ENCODE data around the gene TAF8.
A peak's percentile ranks its signal among the peaks of the same experiment; 100 is the strongest.

The TAF8 gene

DNA sequence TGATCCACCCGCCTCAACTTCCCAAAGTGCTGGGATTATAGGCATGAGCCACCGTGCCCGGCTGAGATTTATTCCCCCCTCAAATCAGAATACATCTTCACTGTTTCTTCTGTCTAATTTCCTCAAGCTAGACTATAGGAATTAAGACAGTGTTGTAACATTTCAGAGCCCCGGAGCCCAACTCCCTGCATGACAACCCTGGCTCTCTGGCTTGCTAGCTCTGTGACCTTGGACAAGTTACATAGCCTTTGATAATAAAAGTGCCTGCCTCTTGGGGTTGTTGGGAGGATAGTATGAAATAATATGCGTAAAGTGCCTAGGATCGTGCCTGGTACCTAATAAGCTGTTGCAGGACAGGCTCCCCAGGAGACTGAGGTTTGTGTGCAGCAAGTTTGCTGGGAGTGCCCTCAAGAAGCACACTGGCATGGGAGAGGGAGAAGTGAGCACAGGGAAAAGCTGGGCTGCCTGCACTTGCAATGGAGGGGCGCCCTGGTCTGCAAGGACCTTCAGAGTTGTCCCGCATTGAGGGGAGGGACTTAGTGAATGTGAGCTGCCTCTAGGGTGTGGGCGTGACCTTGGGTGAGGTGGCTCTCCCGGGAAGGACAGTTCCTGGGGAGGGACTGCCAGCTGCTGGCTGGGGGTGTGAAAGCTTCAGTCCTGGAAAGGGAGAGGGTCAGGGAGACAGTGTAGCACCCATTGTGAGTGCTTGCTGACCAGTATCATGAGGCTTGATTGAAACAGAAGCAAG, 43.4 kb downstream of the TAF8 start:
- DNase-seq (ENCODE audit: insufficient read length, low spot score): no peak
- no peak for FAIRE-seq

GRCh38 chr6:42095094-42095493, 44.8 kb downstream of the TAF8 start:
- DNase-seq (ENCODE audit: insufficient read length, low spot score) (no peak), FAIRE-seq (no peak)

GRCh38 chr6:42095776-42096541, 45.6 kb downstream of the TAF8 start:
- DNase-seq (ENCODE audit: insufficient read length, low spot score) (no peak), FAIRE-seq (no peak)

DNA sequence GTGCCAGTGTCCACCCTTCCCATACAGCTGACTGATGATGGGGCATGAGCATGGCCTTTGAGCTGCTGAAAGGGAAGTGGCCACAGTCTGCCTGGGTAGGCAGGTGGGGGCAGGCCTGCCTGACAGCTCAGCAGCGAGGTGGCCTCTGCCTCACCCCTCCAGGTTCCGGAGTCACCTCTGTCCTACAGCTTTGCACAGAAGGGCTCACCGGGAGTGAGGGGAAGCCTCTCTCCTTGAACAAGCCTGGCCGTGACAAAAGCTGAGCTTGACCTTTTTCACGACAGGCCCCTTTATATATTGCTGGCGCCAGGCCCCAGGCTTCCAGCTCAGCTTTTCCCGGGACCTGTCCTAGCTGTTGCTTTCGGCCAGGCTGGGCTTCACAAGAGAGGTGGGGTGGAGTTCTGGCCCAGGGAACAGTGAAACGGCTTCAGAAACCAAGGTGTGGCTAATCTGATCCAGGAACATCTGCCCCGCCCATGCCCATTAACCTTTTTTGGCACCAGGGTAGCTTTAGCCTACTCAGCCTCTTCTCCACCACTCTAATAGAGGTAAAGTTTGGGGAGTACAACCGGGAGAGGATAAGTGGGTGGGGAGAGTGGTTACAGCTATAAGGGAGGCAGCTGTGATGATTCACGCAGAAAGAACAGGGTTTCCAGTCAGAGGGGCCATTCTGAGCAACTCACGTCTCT, 49.2 kb downstream of the TAF8 start:
- DNase-seq (ENCODE audit: insufficient read length, low spot score) (no peak), FAIRE-seq (no peak)

DNA sequence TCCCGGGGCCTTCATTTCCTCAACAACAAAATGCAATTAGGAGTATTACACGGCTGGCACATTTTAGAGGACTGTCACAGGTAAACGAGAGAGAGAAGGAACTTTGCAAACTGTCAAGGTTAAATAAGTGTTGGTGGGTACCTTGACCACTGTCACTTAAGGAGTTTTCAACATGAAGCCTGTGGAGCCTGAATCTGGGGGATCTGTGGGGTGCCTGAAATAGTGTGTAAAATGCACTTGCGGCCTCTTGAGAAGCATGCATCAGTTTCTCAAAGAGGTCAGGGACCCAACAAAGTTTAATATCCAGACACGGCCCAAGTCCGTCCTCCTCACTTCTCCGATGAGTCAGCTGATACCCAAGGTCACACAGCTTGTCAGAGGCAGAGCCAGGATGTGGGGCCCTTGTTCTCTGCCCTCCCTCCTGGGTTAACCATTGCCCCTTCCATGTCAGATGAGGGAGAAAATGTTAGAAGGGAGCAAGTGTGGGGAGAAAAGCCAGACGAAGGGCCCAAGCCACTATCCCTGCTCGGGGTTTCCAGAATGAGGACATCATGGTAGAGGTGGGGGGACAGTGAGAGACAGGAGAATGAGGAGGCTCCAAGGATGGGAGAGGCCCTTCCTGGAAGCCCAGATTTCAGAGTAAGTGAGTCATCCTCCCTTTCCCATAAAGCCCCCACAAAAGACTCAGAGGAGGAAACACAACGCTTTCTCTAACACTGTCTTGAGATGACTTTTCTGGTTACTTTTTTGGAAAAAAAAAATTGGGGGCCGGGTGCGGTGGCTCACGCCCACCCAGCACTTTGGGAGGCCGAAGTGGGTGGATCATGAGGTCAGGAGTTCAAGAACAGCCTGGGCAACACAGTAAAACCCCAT, 49.9 kb downstream of the TAF8 start:
- DNase-seq (ENCODE audit: insufficient read length, low spot score) (no peak), FAIRE-seq (no peak)

GRCh38 chr6:42101186-42101657, 50.9 kb downstream of the TAF8 start:
- FAIRE-seq: no peak
- DNase-seq (ENCODE audit: insufficient read length, low spot score): no peak

- no peak for DNase-seq (ENCODE audit: insufficient read length, low spot score)
- no peak for FAIRE-seq
Measured at GRCh38 chr6:42103216-42103615, 52.9 kb downstream of the TAF8 start.

- no peak for DNase-seq (ENCODE audit: insufficient read length, low spot score)
- no peak for FAIRE-seq
Measured at GRCh38 chr6:42103753-42104094, 53.4 kb downstream of the TAF8 start.

DNA sequence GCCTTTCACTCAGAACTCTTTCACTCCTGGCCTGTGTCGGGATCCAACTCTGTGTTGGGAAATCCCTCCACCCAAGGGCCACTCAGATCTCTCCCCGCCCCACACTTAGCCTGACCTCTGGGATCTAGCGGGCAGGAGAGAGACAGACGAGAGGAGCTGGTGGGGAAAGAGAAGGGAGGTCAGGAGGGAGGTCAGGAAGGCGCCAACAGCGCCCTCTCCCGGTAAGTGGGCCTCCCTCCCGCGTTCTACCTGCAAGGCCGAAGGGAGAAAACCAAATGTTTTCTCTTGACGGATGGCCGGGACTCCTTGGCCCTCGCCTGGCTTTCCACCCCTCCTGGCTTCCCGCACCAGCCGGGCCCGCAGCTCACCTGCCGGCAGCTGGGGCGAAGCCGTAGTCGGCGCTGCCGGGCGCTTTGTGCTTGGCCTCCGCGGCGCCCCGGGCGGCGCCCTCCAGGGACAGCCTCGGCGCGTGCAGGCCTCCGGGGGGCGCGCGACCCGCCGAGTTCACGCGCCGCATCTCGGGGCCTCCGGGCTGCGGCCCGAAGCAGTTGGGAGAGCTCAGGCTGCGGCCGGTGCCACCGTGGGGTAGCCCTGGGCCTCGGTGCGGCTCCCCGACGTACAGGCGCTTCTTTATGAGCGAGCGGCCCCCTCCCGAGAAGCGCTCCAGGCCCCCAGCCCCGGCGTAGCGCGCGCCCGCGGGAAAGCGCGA, 53.9 kb downstream of the TAF8 start:
- DNase-seq (ENCODE audit: insufficient read length, low spot score) (peak; percentile 90), FAIRE-seq (peak; percentile 44)

- no peak for FAIRE-seq
- DNase-seq (ENCODE audit: insufficient read length, low spot score): no peak
Measured at GRCh38 chr6:42104804-42105125, 54.4 kb downstream of the TAF8 start.

- DNase-seq (ENCODE audit: insufficient read length, low spot score): no peak
- FAIRE-seq: no peak
Measured at GRCh38 chr6:42105156-42105648, 54.9 kb downstream of the TAF8 start.

- FAIRE-seq (no peak), DNase-seq (ENCODE audit: insufficient read length, low spot score) (no peak)
Measured at GRCh38 chr6:42105709-42106108, 55.4 kb downstream of the TAF8 start.

- FAIRE-seq: no peak
- no peak for DNase-seq (ENCODE audit: insufficient read length, low spot score)
Measured at GRCh38 chr6:42106112-42107023, 56.0 kb downstream of the TAF8 start.

GRCh38 chr6:42108071-42108470, 57.7 kb downstream of the TAF8 start:
- FAIRE-seq (no peak), DNase-seq (ENCODE audit: insufficient read length, low spot score) (no peak)

GRCh38 chr6:42110683-42111082, 60.4 kb downstream of the TAF8 start:
- FAIRE-seq (no peak), DNase-seq (ENCODE audit: insufficient read length, low spot score) (no peak)

GRCh38 chr6:42112351-42112750, 62.0 kb downstream of the TAF8 start:
- DNase-seq (ENCODE audit: insufficient read length, low spot score) (no peak), FAIRE-seq (no peak)

DNA sequence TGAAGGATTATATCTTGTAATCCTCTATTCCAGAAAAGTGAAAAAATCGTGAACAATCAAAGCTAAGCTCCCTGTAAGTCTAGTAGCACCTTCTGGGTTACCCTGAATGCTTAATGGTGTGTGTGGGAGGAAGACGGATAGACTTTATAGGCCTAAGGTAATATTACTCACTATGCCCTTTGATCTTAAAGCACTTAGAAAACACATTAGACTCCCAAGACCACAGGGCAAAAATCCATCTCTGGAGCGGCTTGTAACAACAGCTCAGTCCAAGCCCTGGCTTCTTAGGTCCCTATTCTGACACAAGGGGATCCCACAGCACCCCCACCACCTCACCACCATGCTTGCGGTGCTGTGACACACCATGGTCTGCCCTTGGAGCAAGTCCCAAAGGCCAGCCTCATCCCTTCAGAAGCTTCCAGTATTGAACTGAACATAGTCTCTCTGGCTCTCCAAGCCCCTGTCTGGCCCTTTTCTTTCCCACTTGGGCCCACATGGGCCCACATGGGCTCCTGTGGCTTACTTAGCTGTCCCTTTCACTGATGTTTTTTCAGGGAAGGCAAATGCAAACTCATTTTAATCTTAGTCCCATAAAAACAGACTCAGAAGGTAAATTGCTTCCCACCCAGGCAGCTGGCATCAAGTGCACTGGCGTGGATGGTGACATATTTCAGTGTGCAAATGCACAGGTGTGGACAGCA, 63.8 kb downstream of the TAF8 start:
- DNase-seq (ENCODE audit: insufficient read length, low spot score) (no peak), FAIRE-seq (no peak)

DNA sequence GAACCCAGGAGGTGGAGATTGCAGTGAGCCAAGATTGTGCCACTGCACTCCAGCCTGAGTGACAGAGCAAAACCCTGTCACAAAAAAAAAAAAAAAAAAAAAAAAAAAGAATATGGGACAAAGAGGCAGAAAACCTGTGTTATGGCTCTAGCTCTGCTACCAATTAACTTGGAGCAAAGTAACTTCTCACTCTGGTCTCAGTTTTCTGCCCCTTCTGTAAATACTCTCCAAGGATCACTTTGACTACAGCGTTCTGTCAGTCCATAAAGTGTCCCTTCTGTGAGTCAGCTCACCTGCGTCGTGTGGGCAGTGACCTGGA, 67.5 kb downstream of the TAF8 start:
- FAIRE-seq (no peak), DNase-seq (ENCODE audit: insufficient read length, low spot score) (no peak)
